ENCODE measurements around the gene MCUB.

- TF ChIP-seq GATA3 (IDR thresholded peaks at IDR 0.05; ENCODE audit: low read depth, low read length), result no peak
- TF ChIP-seq GATA2 (IDR thresholded peaks at IDR 0.05; ENCODE audit: low read depth, low read length), result no peak
These were observed 15.1 kb downstream of the MCUB start for GRCh38 chr4:109574931-109575804.
